ENCODE results near the gene RALB. TPM values are rescaled to one million over a fixed set of nuclear protein-coding genes. Genes with fewer than 3 reads are reported as not detected.

Gene RALB
- total RNA-seq, 6 donors from 2014 or later: 23.0 to 85.8 (median 46.5) TPM

DNA sequence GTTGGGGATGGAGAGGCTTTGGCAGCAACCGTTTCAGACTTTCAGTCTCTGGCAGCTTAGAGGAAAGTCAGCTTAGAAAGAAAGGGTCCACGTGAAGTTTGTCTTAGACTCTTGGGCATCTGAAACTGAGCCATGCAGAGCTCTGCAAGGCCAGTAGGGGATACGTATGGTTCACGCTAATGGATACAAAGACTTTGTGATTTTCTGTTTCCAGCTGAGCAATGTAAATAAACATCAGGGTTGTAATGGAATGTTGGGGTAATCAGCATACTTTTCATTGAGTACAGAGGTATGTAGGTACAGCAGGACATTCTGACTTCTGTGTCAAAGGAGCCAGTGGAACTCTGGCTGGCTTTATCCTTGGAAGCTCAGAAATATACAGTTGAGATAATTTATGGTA is 31.0 kb downstream of the RALB start:
- no peak for TF ChIP-seq POLR2A (IDR thresholded peaks at IDR 0.05)
- TF ChIP-seq, protein P1, sequence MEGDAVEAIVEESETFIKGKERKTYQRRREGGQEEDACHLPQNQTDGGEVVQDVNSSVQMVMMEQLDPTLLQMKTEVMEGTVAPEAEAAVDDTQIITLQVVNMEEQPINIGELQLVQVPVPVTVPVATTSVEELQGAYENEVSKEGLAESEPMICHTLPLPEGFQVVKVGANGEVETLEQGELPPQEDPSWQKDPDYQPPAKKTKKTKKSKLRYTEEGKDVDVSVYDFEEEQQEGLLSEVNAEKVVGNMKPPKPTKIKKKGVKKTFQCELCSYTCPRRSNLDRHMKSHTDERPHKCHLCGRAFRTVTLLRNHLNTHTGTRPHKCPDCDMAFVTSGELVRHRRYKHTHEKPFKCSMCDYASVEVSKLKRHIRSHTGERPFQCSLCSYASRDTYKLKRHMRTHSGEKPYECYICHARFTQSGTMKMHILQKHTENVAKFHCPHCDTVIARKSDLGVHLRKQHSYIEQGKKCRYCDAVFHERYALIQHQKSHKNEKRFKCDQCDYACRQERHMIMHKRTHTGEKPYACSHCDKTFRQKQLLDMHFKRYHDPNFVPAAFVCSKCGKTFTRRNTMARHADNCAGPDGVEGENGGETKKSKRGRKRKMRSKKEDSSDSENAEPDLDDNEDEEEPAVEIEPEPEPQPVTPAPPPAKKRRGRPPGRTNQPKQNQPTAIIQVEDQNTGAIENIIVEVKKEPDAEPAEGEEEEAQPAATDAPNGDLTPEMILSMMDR (IDR thresholded peaks at IDR 0.05): peak in 1 of 6 experiments; percentile 14
- ATAC-seq (ENCODE audit: low FRiP score in 2 of 2) (no peak), DNase-seq (no peak)
- Histone ChIP-seq H3K27me3 (no peaks in the 10 kb centered on the region), H3K36me3 (peaks cover 3 to 34% (median 18%) of the 10 kb centered on the region in 4 donors), H3K4me1 (peaks cover 4 to 14% (median 11%) of the 10 kb centered on the region in 4 donors), H3K9me3 (no peaks in the 10 kb centered on the region), H3K27ac (no peak overlapping the region), H3K4me3 (no peak overlapping the region)
- 83 to 86% methylated on average over 4 of the region's 4 CpGs for WGBS, 2 donors

DNA sequence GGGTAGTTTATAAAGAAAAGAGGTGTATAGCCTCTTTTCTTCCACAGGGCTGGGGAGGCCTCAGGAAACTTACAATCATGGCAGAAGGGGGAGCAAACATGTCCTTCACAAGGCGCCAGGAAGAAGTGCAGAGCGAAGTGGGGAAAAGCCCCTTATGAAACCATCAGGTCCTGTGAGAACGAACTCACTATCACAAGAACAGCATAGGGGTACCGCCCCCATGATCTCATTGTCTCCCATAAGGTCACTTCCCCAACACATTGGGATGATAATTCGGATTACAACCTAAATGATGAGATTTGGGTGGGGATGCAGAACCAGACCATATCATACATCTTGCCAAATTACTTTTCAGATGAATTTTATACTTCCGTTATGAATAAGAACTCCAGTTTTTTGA is 32.4 kb downstream of the RALB start:
- 94 to 96% methylated on average over 6 of the region's 6 CpGs for WGBS, 2 donors
- Histone ChIP-seq H3K9me3 (no peaks in the 10 kb centered on the region), H3K27ac (no peak overlapping the region), H3K36me3 (peaks cover 0 to 32% (median 10%) of the 10 kb centered on the region in 4 donors), H3K4me3 (no peak overlapping the region), H3K27me3 (no peaks in the 10 kb centered on the region), H3K4me1 (peaks cover 4 to 14% (median 11%) of the 10 kb centered on the region in 4 donors)
- no peak for TF ChIP-seq POLR2AphosphoS5 (IDR thresholded peaks at IDR 0.05)
- TF ChIP-seq EP300 (IDR thresholded peaks at IDR 0.05): no peak
- no peak for TF ChIP-seq POLR2A (IDR thresholded peaks at IDR 0.05)
- TF ChIP-seq, protein P1 (IDR thresholded peaks at IDR 0.05): no peak
- no peak for ATAC-seq (ENCODE audit: low FRiP score in 2 of 2)
- no peak for DNase-seq

DNA sequence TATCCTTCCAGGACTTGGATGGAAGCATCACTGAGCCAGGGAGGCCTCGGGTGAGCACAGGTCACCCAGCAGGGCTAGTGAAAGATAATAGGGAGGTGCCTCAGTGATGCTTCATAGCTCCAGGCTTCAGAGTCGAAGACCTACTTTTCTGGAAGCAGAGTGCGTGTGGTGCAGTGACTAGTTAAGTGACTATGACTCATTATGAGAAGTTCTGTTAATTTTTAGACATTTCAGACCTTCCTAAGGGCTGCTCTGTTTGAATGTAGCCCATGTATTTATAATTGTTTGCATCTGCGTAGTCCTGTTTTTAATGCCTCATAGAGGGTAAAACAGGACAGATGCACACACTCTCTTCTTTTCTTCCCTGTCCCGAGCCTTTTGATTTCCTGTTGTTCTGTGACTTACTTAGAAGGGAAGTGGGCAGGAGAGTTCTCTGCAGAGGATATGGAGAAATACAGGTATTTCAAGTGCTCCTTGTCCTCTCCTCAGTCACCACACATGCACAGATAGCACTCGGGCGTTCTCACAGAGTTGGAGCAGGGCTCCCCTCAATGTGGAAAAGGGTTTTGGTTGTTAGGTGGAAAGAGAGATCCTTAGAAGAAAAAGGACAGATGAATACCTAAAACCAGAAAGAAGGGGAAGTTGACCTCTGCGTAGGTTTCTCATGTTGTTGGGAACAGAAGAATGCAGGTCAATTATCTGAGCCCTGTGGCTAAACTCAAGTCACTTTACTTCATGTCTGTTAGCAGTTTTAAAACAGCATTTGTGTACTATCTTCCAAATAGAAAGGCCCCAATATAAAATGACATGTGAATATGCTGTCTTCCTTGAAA is 34.7 kb downstream of the RALB start:
- Histone ChIP-seq H3K9me3 (no peaks in the 10 kb centered on the region), H3K27me3 (no peaks in the 10 kb centered on the region), H3K4me3 (no peak overlapping the region), H3K36me3 (peaks cover 0 to 36% (median 10%) of the 10 kb centered on the region in 4 donors), H3K27ac (peak overlapping the region; percentile 35 to 68 (median 47)), H3K4me1 (peaks cover 10 to 20% (median 16%) of the 10 kb centered on the region in 4 donors)
- peak; percentile 51 to 76 for ATAC-seq (ENCODE audit: low FRiP score in 2 of 2)
- no peak for TF ChIP-seq EP300 (IDR thresholded peaks at IDR 0.05)
- DNase-seq: peak in 1 of 2 donors; percentile 51
- 50 to 59% methylated on average over 8 of the region's 8 CpGs for WGBS, 2 donors

DNA sequence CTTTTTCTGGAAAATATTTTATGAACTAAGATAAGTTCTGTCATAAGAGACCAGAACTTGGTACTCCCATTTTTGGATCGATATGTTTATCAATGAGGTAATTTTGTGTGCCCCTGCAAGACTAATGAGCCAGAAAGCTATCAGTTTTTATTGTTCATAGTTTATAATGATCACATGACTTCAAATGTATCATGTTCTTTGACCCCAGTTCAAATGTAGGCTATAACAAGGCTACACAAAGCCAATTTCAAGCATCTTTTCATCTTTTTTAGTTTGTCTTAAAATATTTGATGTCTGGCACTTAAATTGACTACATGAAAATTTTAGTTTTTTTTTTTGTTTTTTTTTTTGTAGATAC is 35.3 kb downstream of the RALB start:
- H3K4me1 ChIP-seq: peaks cover 10 to 21% (median 18%) of the 10 kb centered on the region in 4 donors
- WGBS, 2 donors: 94 to 95% methylated on average over 1 of the region's 1 CpG
- ATAC-seq (ENCODE audit: low FRiP score in 2 of 2) (no peak), DNase-seq (no peak)
- TF ChIP-seq POLR2AphosphoS5 (IDR thresholded peaks at IDR 0.05) (no peak), POLR2A (IDR thresholded peaks at IDR 0.05) (no peak), EP300 (IDR thresholded peaks at IDR 0.05) (no peak)
- TF ChIP-seq, protein P1 (IDR thresholded peaks at IDR 0.05): no peak
- H3K4me3 ChIP-seq: no peak overlapping the region
- H3K36me3 ChIP-seq: peaks cover 0 to 37% (median 10%) of the 10 kb centered on the region in 4 donors
- peak overlapping the region in 3 of 4 donors; percentile 35 to 68 (median 49) for H3K27ac ChIP-seq
- H3K9me3 ChIP-seq: no peaks in the 10 kb centered on the region
- no peaks in the 10 kb centered on the region for H3K27me3 ChIP-seq

DNA sequence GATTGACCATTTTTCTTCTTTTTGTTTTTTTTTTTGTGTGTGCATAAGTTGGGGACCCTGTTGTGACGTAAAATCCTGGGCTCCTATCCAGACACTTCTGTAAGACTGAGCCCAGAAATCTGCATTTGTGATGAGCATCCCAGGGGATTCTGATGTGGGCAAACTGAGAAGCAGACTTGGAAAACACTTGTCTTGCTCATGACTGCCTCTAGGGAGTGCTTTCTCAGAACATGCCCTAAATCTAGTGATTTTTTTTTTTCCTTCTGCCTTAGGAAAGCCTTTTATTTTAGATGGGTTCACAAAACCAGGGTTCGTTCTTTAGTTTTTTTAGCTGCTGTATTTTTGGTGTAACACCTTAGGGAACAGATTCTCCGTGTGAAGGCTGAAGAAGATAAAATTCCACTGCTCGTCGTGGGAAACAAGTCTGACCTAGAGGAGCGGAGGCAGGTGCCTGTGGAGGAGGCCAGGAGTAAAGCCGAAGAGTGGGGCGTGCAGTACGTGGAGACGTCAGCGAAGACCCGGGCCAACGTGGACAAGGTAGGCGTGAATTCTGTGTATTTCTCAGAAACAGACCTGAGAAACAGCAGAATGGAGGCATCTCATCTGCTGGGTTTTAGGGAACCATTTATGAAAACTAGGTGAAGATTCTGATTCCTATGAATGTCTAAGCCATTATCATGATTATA is 36.7 kb downstream of the RALB start:
- WGBS, 2 donors: 95 to 97% methylated on average over 14 of the region's 14 CpGs
- TF ChIP-seq, protein P1 (IDR thresholded peaks at IDR 0.05): no peak
- TF ChIP-seq EP300 (IDR thresholded peaks at IDR 0.05) (no peak), POLR2AphosphoS5 (IDR thresholded peaks at IDR 0.05) (no peak), POLR2A (IDR thresholded peaks at IDR 0.05) (no peak)
- DNase-seq (no peak), ATAC-seq (ENCODE audit: low FRiP score in 2 of 2) (no peak)
- Histone ChIP-seq H3K4me1 (peaks cover 10 to 22% (median 20%) of the 10 kb centered on the region in 4 donors), H3K27me3 (no peaks in the 10 kb centered on the region), H3K9me3 (no peaks in the 10 kb centered on the region), H3K27ac (no peak overlapping the region), H3K4me3 (no peak overlapping the region), H3K36me3 (peaks cover 0 to 50% (median 14%) of the 10 kb centered on the region in 4 donors)

All from upper lobe of left lung (tissue), 6 donors.